Right lung (tissue), 10 donors: Measurements from ENCODE around the gene DTD2. TPM values are rescaled to one million over a fixed set of nuclear protein-coding genes. Genes with fewer than 3 reads are reported as not detected.
"Not testable (repeated sequence)": the region's sequence is repeated elsewhere in the genome, so short reads cannot be mapped to it uniquely, and the experiment has no call there.

Source experiments
- DNase-seq, 2 donors: peaks; one replicate each; pipeline ENCODE4 v3.0.0-alpha.2; 2013
- long read RNA-seq, 8 donors: transcript quantifications; one replicate each; lab custom pipeline, GENCODE V29; 2026
- polyA plus RNA-seq, 5 donors: library from polyadenylated mRNA; unstranded; fragments of 120-200 nt; gene quantifications; one replicate each; pipeline versions ENCODE4 v1.2.1 to v1.2.3, GENCODE V29; 2013; ENCODE audit warnings: inconsistent platforms in 1 of 5, low replicate concordance in 1 of 5; ENCODE audit not compliant: insufficient read length in 5 of 5, insufficient read depth in 1 of 5

The DTD2 gene
- polyA plus RNA-seq = 10 to 100 TPM; 18.9 to 25.4 (median 20.1) TPM
- long read RNA-seq, donor 1, transcript DTD2-203 (3 exons, 823 nt) = major isoform, 7 of 19 reads
- long read RNA-seq, donor 1, partial matches to known transcripts = 8 of 19 reads
- long read RNA-seq, donor 1, other reads (novel, unspliced or antisense) = 0 of 19 reads
- long read RNA-seq, donor 2, partial matches to known transcripts = 0 of 3 reads
- long read RNA-seq, donor 2, other reads (novel, unspliced or antisense) = 0 of 3 reads
- long read RNA-seq, donor 3, partial matches to known transcripts = 0 of 6 reads
- long read RNA-seq, donor 3, other reads (novel, unspliced or antisense) = 0 of 6 reads
- long read RNA-seq, donor 4, partial matches to known transcripts = 0 of 5 reads
- long read RNA-seq, donor 4, other reads (novel, unspliced or antisense) = 0 of 5 reads
- long read RNA-seq, donor 5, partial matches to known transcripts = 0 of 5 reads
- long read RNA-seq, donor 5, other reads (novel, unspliced or antisense) = 0 of 5 reads
- long read RNA-seq, donor 6, transcript DTD2-203 (3 exons, 823 nt) = major isoform, 9 of 12 reads
- long read RNA-seq, donor 6, partial matches to known transcripts = 0 of 12 reads
- long read RNA-seq, donor 6, other reads (novel, unspliced or antisense) = 0 of 12 reads
- long read RNA-seq, donor 7, partial matches to known transcripts = 0 of 3 reads
- long read RNA-seq, donor 7, other reads (novel, unspliced or antisense) = 0 of 3 reads
- long read RNA-seq, donor 8, partial matches to known transcripts = 0 of 2 reads
- long read RNA-seq, donor 8, other reads (novel, unspliced or antisense) = 0 of 2 reads

GRCh38 chr14:31456841-31457664, at the start of gene DTD2:
Gene DTD2 (minus strand): TSS chr14:31457506. CDS start chr14:31457393, 113 bp downstream.
- DNase-seq = peak; percentile 95

- DNase-seq = peak in 1 of 2 donors; percentile 15
Measured at GRCh38 chr14:31505411-31505810, 48.1 kb upstream of the DTD2 start.

GRCh38 chr14:31501870-31502269, 44.6 kb upstream of the DTD2 start:
- no peak for DNase-seq

GRCh38 chr14:31492759-31493498, 35.6 kb upstream of the DTD2 start:
- DNase-seq = no peak

GRCh38 chr14:31489691-31490090, 32.4 kb upstream of the DTD2 start:
- no peak for DNase-seq

GRCh38 chr14:31487886-31488285, 30.6 kb upstream of the DTD2 start, which contains the start of gene GPR33:
Gene GPR33 (minus strand): TSS chr14:31488039. CDS start chr14:31483965, 4,074 bp downstream.
- no peak for DNase-seq

GRCh38 chr14:31486764-31487163, 29.5 kb upstream of the DTD2 start:
- no peak for DNase-seq

GRCh38 chr14:31484754-31485153, 27.4 kb upstream of the DTD2 start:
- DNase-seq = no peak

GRCh38 chr14:31480156-31480555, 22.9 kb upstream of the DTD2 start:
- no peak for DNase-seq

GRCh38 chr14:31479027-31479426, 21.7 kb upstream of the DTD2 start:
- DNase-seq = no peak

GRCh38 chr14:31477248-31477647, 19.9 kb upstream of the DTD2 start:
- DNase-seq = no peak

- DNase-seq = no peak
Measured at GRCh38 chr14:31476131-31476866, 19.0 kb upstream of the DTD2 start.

- DNase-seq = no peak
Measured at GRCh38 chr14:31466554-31466953, 9.2 kb upstream of the DTD2 start.

- DNase-seq = no peak
Measured at GRCh38 chr14:31465111-31465510, 7.8 kb upstream of the DTD2 start.

- DNase-seq = not testable (repeated sequence)
Measured at GRCh38 chr14:31462450-31462849, 5.1 kb upstream of the DTD2 start.

GRCh38 chr14:31461545-31461944, 4.2 kb upstream of the DTD2 start:
- DNase-seq = no peak

GRCh38 chr14:31457665-31458659, 656 bp upstream of the DTD2 start:
- DNase-seq = no peak

GRCh38 chr14:31449971-31450610, 7.2 kb downstream of the DTD2 start:
- DNase-seq = peak in 1 of 2 donors; percentile 29
